Left ventricle myocardium inferior (tissue), 1 donor: ENCODE measurements around the gene DAAM1. TPM values are rescaled to one million over a fixed set of nuclear protein-coding genes. Genes with fewer than 3 reads are reported as not detected.

ENCODE experiments used
- DNase-seq: peaks from one replicate; pipeline ENCODE4 v3.0.0-alpha.2; 2020
- H3K27ac ChIP-seq: fragments of 200-600 bp; replicated peaks from 2 replicates; pipeline ENCODE4 v1.8.0; 2021
- H3K27me3 ChIP-seq: fragments of 200-600 bp; 2 replicates; pipeline ENCODE4 v1.8.0; 2021; ENCODE audit warnings: low read depth
- H3K36me3 ChIP-seq: fragments of 200-600 bp; 2 replicates; pipeline ENCODE4 v1.8.0; 2021
- H3K4me1 ChIP-seq: fragments of 200-600 bp; 2 replicates; pipeline ENCODE4 v1.8.0; 2021
- H3K4me3 ChIP-seq: fragments of 200-600 bp; 2 replicates; pipeline ENCODE4 v1.8.0; 2021; ENCODE audit warnings: mild to moderate bottlenecking, moderate library complexity
- H3K9me3 ChIP-seq: fragments of 200-600 bp; replicated peaks from 2 replicates; pipeline ENCODE4 v1.8.0; 2021
- CTCF ChIP-seq: fragments of 200-600 bp; IDR thresholded peaks from 2 replicates; pipeline ENCODE4 v1.8.0; 2021; ENCODE audit warnings: antibody characterized with exemption, mild to moderate bottlenecking, borderline replicate concordance
- intact Hi-C: fragments of 100-400 bp; cut with micrococcal nuclease; formaldehyde crosslinking; loops from one replicate; pipeline ENCODE4 v1.11.0; 2022
- total RNA-seq: library from RNA; stranded (reverse); fragmentation: NEBNext Ultra II Directional; extraction: Animal tissue kit (Norgen Biotek cat#: 25700); gene quantifications from one replicate; pipeline ENCODE4 v1.2.1, GENCODE V29; 2021
- donor health status: DM: no; HTN: yes; CAD: no; lungs with severe emphysema.

DAAM1 gene
- total RNA-seq, 1 donor from 2014 or later, result 84.8 TPM

- no peaks in the 10 kb centered on the region for H3K27me3 ChIP-seq
- intact Hi-C loops, result no loop called here
- no peak overlapping the region for H3K4me3 ChIP-seq
- no peak for TF ChIP-seq CTCF
- H3K4me1 ChIP-seq, result peaks cover 82% of the 10 kb centered on the region
- peak overlapping the region; percentile 82 for H3K27ac ChIP-seq
- no peaks in the 10 kb centered on the region for H3K9me3 ChIP-seq
- H3K36me3 ChIP-seq, result peaks cover 40% of the 10 kb centered on the region
- DNase-seq, result no peak
Measured at GRCh38 chr14:59344016-59344415, 155.5 kb downstream of the DAAM1 start.

DNA sequence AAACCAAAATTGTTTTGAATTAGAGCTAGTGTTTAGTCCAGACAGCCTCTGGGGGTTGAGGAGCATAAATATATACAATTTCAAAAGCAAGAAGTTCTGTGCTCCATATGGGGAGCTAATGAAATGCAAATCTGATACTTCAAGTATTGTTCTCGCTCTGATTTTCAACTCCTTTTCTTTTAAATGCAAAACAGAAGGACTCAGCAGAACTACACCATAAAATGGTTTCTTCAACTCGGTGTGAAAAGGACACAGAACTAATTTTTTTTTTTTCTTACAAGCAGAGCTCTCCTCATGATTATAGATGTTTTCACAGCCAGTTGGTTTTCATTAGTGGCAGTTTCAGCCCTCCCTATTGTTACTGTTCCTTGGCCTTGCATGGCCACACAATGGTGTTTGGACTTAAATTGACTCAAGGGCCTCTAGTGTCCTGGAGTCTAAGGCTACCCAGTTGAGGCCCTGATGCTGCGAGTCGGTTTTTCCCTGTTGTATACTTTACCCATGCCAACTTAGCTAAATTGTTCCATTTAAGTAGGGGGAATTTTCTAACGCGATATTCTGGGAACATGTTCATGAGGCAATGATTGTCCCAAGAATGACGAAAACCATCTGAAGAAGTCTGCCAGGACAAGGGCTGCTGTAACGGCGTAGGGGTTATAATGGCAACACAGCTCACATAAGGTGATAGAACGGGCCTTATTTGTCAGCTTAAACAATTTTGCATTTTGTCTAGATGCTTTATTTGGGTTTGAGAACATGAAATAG is 156.4 kb downstream of the DAAM1 start:
- H3K36me3 ChIP-seq, result peaks cover 33% of the 10 kb centered on the region
- H3K27ac ChIP-seq, result peak overlapping the region; percentile 82
- TF ChIP-seq CTCF, result no peak
- H3K9me3 ChIP-seq, result no peaks in the 10 kb centered on the region
- intact Hi-C loops, result no loop called here
- H3K4me1 ChIP-seq, result peaks cover 90% of the 10 kb centered on the region
- no peaks in the 10 kb centered on the region for H3K27me3 ChIP-seq
- no peak overlapping the region for H3K4me3 ChIP-seq
- no peak for DNase-seq

DNA sequence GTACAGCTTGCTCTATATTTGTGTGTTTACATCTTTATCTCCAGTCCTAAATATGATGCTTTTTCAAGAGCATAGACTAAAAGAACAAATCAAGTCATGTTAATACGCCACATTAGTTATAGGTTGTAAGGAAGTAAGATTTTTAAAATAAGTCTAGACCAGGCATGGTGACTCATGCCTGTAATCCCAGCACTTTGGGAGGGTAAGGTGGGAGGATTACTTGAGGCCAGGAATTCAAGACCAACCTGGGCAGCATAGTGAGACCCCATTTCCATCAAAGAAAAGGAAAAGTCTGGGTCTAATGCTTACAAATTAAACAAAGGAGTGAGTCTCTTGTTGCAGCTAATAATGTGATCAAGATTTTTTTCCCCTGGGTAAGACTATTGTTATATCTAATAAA is 157.9 kb downstream of the DAAM1 start:
- intact Hi-C loops, result no loop called here
- Histone ChIP-seq H3K9me3 (no peaks in the 10 kb centered on the region), H3K27ac (peak overlapping the region; percentile 67), H3K4me3 (no peak overlapping the region), H3K36me3 (peaks cover 27% of the 10 kb centered on the region), H3K27me3 (no peaks in the 10 kb centered on the region), H3K4me1 (peaks cover 86% of the 10 kb centered on the region)
- TF ChIP-seq CTCF, result no peak
- no peak for DNase-seq

GRCh38 chr14:59346796-59347510 is 158.5 kb downstream of the DAAM1 start:
- Histone ChIP-seq H3K36me3 (peaks cover 30% of the 10 kb centered on the region), H3K4me1 (peaks cover 82% of the 10 kb centered on the region), H3K27ac (peak overlapping the region; percentile 67), H3K9me3 (no peaks in the 10 kb centered on the region), H3K27me3 (no peaks in the 10 kb centered on the region), H3K4me3 (no peak overlapping the region)
- intact Hi-C loops, result no loop called here
- no peak for DNase-seq
- TF ChIP-seq CTCF, result no peak

DNA sequence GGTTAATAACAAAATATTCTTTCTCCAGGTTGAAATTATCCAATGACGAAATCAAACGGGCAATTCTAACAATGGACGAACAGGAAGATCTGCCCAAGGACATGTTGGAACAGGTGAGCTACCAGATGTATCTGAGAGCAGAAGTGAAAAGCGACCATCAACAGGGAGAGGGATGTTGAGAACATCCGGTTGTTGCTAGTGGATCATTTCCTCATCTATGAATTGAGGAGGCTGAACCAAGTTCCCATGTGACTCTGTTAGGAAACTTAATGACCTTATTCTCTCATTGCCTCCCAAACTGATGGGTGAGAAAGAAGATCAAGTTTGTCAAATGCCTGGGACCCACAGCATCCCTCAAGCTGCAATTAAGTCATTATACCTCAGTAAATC is 159.0 kb downstream of the DAAM1 start:
- intact Hi-C loops, result no loop called here
- no peak for DNase-seq
- Histone ChIP-seq H3K36me3 (peaks cover 35% of the 10 kb centered on the region), H3K27me3 (no peaks in the 10 kb centered on the region), H3K27ac (peak overlapping the region; percentile 67), H3K9me3 (no peaks in the 10 kb centered on the region), H3K4me1 (peaks cover 82% of the 10 kb centered on the region), H3K4me3 (no peak overlapping the region)
- no peak for TF ChIP-seq CTCF
